Erythroblast (primary cell): ENCODE measurements around the gene TLCD5.

Experiments
- GATA1 ChIP-seq: IDR thresholded peaks from 2 replicates; pipeline ENCODE4 v1.6.1; 2011; ENCODE audit warnings: low read depth, mild to moderate bottlenecking, control low read depth, low read length, moderate library complexity
- POLR2A ChIP-seq: IDR thresholded peaks from 2 replicates; pipeline ENCODE4 v1.6.1; 2011; ENCODE audit warnings: mild to moderate bottlenecking, low read length

DNA sequence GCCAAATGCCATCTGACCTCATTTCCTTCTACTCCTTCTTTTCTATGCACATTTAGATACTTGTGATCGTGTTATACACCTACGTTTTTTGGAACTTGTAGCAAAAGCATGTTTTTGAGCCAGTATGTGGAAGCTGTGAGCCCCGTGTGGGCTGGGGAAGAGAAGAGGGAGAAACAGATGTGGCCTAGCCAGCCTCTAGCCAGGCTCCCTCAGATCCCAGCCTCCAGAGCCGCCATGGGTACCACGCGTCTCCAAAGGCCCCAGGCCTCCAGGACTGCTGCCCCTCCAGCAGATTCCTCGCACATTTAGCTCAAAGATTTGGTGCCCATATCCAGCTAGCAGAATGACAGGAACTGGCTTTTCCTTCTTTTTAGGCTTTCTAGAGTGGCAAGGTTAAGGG, 17.0 kb upstream of the TLCD5 start:
- no peak for TF ChIP-seq POLR2A
- TF ChIP-seq GATA1, result no peak
